PC-3 (cell line): ENCODE measurements around the gene SNCAIP. TPM values are rescaled to one million over a fixed set of nuclear protein-coding genes. Genes with fewer than 3 reads are reported as not detected.

Source experiments
- ATAC-seq: fragments of 200-7000 bp; cut with Tn5 transposase; 2 replicates; pipeline ENCODE4 v1.9.1; 2020; ENCODE audit warnings: mild to moderate bottlenecking, moderate library complexity
- BruUV-seq: library from RNA; stranded (reverse); fragments of 400-500 nt; replicated peaks from 2 replicates; lab custom pipeline; 2021; lab: Mats Ljungman, UMichigan
- CTCF ChIA-PET: fragments of 300-600 bp; sonication (Branson Sonifier 250); formaldehyde crosslinking; loops from one replicate; lab custom pipeline; 2022; ENCODE audit warnings: antibody characterized with exemption; lab: Charles Lee
- POLR2A ChIA-PET: fragments of 300-600 bp; sonication (Branson Sonifier 250); formaldehyde crosslinking; loops from one replicate; lab custom pipeline; 2022; ENCODE audit warnings: antibody characterized with exemption; ENCODE audit not compliant: unreplicated experiment; lab: Charles Lee
- DNase-seq: peaks from one replicate; pipeline ENCODE4 v3.0.0-alpha.2; 2015
- H2AFZ ChIP-seq: fragments of 300-600 bp; sonication (generic); 2 replicates; pipeline ENCODE4 v1.6.0; 2016; ENCODE audit warnings: antibody characterized with exemption, low read length
- H3F3A ChIP-seq: fragments of 300-600 bp; sonication (generic); one replicate; pipeline ENCODE4 v1.6.0; 2017; ENCODE audit warnings: antibody characterized with exemption, low read length, control low read depth, mild to moderate bottlenecking; ENCODE audit not compliant: unreplicated experiment
- H3K27ac ChIP-seq: fragments of 300-600 bp; sonication (generic); 2 replicates; pipeline ENCODE4 v1.5.1; 2016; ENCODE audit warnings: mild to moderate bottlenecking, low read length
- H3K27me3 ChIP-seq: fragments of 300-600 bp; sonication (generic); 2 replicates; pipeline ENCODE4 v1.6.1; 2016; ENCODE audit warnings: low read length, mixed read lengths
- H3K36me3 ChIP-seq: fragments of 300-600 bp; sonication (generic); 2 replicates; pipeline ENCODE4 v1.6.1; 2016; ENCODE audit warnings: low read depth, mixed run types, low read length, mixed read lengths
- H3K4me1 ChIP-seq: fragments of 300-600 bp; sonication (generic); 2 replicates; pipeline ENCODE4 v1.5.1; 2016; ENCODE audit warnings: low read length; ENCODE audit not compliant: insufficient read depth
- H3K4me2 ChIP-seq: fragments of 300-600 bp; sonication (generic); 2 replicates; pipeline ENCODE4 v1.6.0; 2016; ENCODE audit warnings: low read length
- H3K4me3 ChIP-seq: fragments of 300-600 bp; sonication (generic); 2 replicates; pipeline ENCODE4 v1.5.1; 2016; ENCODE audit warnings: mild to moderate bottlenecking, low read length, mixed read lengths
- H3K79me2 ChIP-seq: fragments of 300-600 bp; sonication (generic); 2 replicates; pipeline ENCODE4 v1.6.1; 2017; ENCODE audit warnings: low read length, mixed read lengths
- H3K9ac ChIP-seq: fragments of 300-600 bp; sonication (generic); 2 replicates; pipeline ENCODE4 v1.6.0; 2016; ENCODE audit warnings: mild to moderate bottlenecking, low read length
- H3K9me2 ChIP-seq: fragments of 300-600 bp; sonication (generic); replicated peaks from 2 replicates; pipeline ENCODE4 v1.6.1; 2016; ENCODE audit warnings: mixed run types, low read length, mixed read lengths
- H3K9me3 ChIP-seq: fragments of 300-600 bp; sonication (generic); 2 replicates; pipeline ENCODE4 v1.6.1; 2016; ENCODE audit warnings: low read length, mixed read lengths
- H4K20me1 ChIP-seq: fragments of 300-600 bp; sonication (generic); 2 replicates; pipeline ENCODE4 v1.6.1; 2016; ENCODE audit warnings: low read length, mixed read lengths
- EZH2 ChIP-seq: fragments of 300-600 bp; sonication (generic); IDR thresholded peaks from one replicate; pipeline ENCODE4 v1.6.1; 2017; ENCODE audit warnings: antibody characterized with exemption, mild to moderate bottlenecking, low read length; ENCODE audit not compliant: unreplicated experiment
- EZH2phosphoT487 ChIP-seq: fragments of 300-600 bp; sonication (generic); IDR thresholded peaks from 2 replicates; pipeline ENCODE4 v1.6.1; 2018; ENCODE audit warnings: mild to moderate bottlenecking, antibody characterized with exemption, low read length, borderline replicate concordance
- intact Hi-C: fragments of 100-400 bp; cut with micrococcal nuclease; formaldehyde crosslinking; loops from 2 replicates; pipeline ENCODE4 v1.9.0; 2023
- total RNA-seq: library from RNA; depleted of rRNA; stranded (reverse); fragments of >200 nt; gene quantifications from 2 replicates; pipeline ENCODE4 v1.2.3, GENCODE V29; 2014
- TF ChIP-seq, protein P1 (sequence below): fragments of 300-600 bp; sonication (generic); conservative IDR thresholded peaks from 2 replicates; pipeline ENCODE4 v1.5.1; 2017; ENCODE audit warnings: antibody characterized with exemption, low read depth, mild to moderate bottlenecking, low read length

Gene SNCAIP
- total RNA-seq, 1 experiment from 2014 or later = not detected

GRCh38 chr5:122421374-122422079 is 109.5 kb downstream of the SNCAIP start:
- Histone ChIP-seq H3K36me3 (no peaks in the 10 kb centered on the region), H3K9me3 (no peaks in the 10 kb centered on the region), H3K4me2 (no peak overlapping the region), H3K9me2 (no peaks in the 10 kb centered on the region), H3K79me2 (no peaks in the 10 kb centered on the region), H3K4me3 (no peak overlapping the region), H3K27ac (no peak overlapping the region), H3K9ac (no peak overlapping the region), H3K4me1 (no peaks in the 10 kb centered on the region), H3F3A (no peaks in the 10 kb centered on the region), H3K27me3 (no peaks in the 10 kb centered on the region), H2AFZ (no peak overlapping the region), H4K20me1 (no peaks in the 10 kb centered on the region)
- DNase-seq (no peak), ATAC-seq (no peak)
- ChIA-PET POLR2A (no interaction called here), CTCF (no interaction called here)
- no TSS peak for BruUV-seq
- intact Hi-C loops = no loop called here
- TF ChIP-seq EZH2phosphoT487 = no peak

DNA sequence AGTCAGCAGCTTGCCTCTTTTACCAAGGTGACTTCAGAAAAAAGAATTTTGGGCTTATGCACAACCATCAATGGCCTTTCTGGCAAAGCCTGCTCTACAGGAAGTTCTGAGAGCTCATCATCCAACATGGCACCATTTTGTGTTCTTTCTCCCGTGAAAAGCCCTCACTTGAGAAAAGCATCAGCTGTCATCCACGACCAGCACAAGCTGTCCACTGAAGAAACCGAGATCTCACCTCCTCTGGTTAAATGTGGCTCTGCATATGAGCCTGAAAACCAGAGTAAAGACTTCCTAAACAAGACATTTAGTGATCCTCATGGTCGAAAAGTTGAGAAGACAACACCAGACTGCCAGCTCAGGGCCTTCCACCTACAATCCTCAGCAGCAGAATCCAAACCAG is 111.2 kb downstream of the SNCAIP start:
- Histone ChIP-seq H3K9me3 (no peaks in the 10 kb centered on the region), H3K79me2 (no peaks in the 10 kb centered on the region), H2AFZ (no peak overlapping the region), H3K36me3 (no peaks in the 10 kb centered on the region), H4K20me1 (no peaks in the 10 kb centered on the region), H3K27ac (no peak overlapping the region), H3K4me2 (no peak overlapping the region), H3K9ac (no peak overlapping the region), H3K9me2 (no peaks in the 10 kb centered on the region), H3K27me3 (no peaks in the 10 kb centered on the region), H3K4me3 (no peak overlapping the region), H3F3A (no peaks in the 10 kb centered on the region), H3K4me1 (no peaks in the 10 kb centered on the region)
- POLR2A ChIA-PET = no interaction called here
- DNase-seq (no peak), ATAC-seq (no peak)
- BruUV-seq = no TSS peak
- CTCF ChIA-PET = no interaction called here
- TF ChIP-seq EZH2 (no peak), EZH2phosphoT487 (no peak)
- TF ChIP-seq, protein P1, sequence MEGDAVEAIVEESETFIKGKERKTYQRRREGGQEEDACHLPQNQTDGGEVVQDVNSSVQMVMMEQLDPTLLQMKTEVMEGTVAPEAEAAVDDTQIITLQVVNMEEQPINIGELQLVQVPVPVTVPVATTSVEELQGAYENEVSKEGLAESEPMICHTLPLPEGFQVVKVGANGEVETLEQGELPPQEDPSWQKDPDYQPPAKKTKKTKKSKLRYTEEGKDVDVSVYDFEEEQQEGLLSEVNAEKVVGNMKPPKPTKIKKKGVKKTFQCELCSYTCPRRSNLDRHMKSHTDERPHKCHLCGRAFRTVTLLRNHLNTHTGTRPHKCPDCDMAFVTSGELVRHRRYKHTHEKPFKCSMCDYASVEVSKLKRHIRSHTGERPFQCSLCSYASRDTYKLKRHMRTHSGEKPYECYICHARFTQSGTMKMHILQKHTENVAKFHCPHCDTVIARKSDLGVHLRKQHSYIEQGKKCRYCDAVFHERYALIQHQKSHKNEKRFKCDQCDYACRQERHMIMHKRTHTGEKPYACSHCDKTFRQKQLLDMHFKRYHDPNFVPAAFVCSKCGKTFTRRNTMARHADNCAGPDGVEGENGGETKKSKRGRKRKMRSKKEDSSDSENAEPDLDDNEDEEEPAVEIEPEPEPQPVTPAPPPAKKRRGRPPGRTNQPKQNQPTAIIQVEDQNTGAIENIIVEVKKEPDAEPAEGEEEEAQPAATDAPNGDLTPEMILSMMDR = no peak
- intact Hi-C loops = no loop called here

DNA sequence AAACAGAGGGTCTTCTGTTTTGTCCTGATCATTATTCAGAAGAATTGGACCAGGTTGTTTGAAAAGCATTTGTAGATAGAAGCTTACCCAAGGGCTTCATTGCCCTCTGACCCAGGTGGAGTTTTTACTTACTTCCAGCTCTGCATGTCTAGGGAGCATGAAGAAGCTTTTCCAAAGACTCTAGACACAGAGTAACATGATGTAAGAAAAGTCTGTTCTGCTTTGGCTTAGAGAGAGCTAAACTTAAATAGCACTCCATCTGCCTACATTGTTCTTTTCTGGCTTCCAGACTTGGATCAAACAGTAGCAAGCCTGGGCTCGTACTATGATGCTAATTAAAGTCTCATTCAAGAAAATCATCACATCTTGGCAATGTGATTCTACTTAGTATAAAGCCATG is 112.1 kb downstream of the SNCAIP start:
- intact Hi-C loops = no loop called here
- Histone ChIP-seq H3K9me3 (no peaks in the 10 kb centered on the region), H3K4me1 (no peaks in the 10 kb centered on the region), H3F3A (no peaks in the 10 kb centered on the region), H4K20me1 (no peaks in the 10 kb centered on the region), H3K79me2 (no peaks in the 10 kb centered on the region), H3K9me2 (no peaks in the 10 kb centered on the region), H3K36me3 (no peaks in the 10 kb centered on the region), H3K9ac (no peak overlapping the region), H3K27me3 (no peaks in the 10 kb centered on the region), H3K4me3 (no peak overlapping the region), H3K27ac (no peak overlapping the region), H2AFZ (no peak overlapping the region), H3K4me2 (no peak overlapping the region)
- DNase-seq (no peak), ATAC-seq (no peak)
- CTCF ChIA-PET = no interaction called here
- TF ChIP-seq EZH2 (no peak), EZH2phosphoT487 (no peak)
- TF ChIP-seq, protein P1 = no peak
- BruUV-seq = no TSS peak
- POLR2A ChIA-PET = no interaction called here
